Retinal pigment epithelial cell (primary cell): Measurements from ENCODE around the gene PRDM1.
A peak's percentile ranks its signal among the peaks of the same experiment; 100 is the strongest.

Experiments used
- DNase-seq: peaks from one replicate; pipeline ENCODE4 v3.0.0-alpha.2; 2010; ENCODE audit warnings: low read depth
- H3K4me3 ChIP-seq: 2 replicates; pipeline ENCODE4 v1.5.1; 2011; ENCODE audit warnings: mild to moderate bottlenecking, low read length, control low read depth, moderate library complexity
- CTCF ChIP-seq: conservative IDR thresholded peaks from 2 replicates; pipeline ENCODE4 v1.5.1; 2011; ENCODE audit warnings: low read depth, low read length, control low read depth, inconsistent platforms

Gene PRDM1

GRCh38 chr6:106056746-106057390 is 29.3 kb upstream of the PRDM1 start:
- no peak overlapping the region for H3K4me3 ChIP-seq
- TF ChIP-seq CTCF: no peak

GRCh38 chr6:106059331-106059730 is 26.8 kb upstream of the PRDM1 start:
- no peak for TF ChIP-seq CTCF
- no peak for DNase-seq
- no peak overlapping the region for H3K4me3 ChIP-seq

More at GRCh38 chr6:106056746-106057390, 29.3 kb upstream of the PRDM1 start:
- DNase-seq: no peak

GRCh38 chr6:106060167-106060566 is 26.0 kb upstream of the PRDM1 start:
- no peak for DNase-seq
- H3K4me3 ChIP-seq: no peak overlapping the region
- TF ChIP-seq CTCF: no peak

GRCh38 chr6:106063448-106063850 is 22.7 kb upstream of the PRDM1 start:
- no peak for DNase-seq
- H3K4me3 ChIP-seq: no peak overlapping the region
- no peak for TF ChIP-seq CTCF

GRCh38 chr6:106064142-106064541 is 22.0 kb upstream of the PRDM1 start:
- TF ChIP-seq CTCF: no peak
- no peak overlapping the region for H3K4me3 ChIP-seq
- no peak for DNase-seq

GRCh38 chr6:106064756-106065155 is 21.4 kb upstream of the PRDM1 start:
- no peak for DNase-seq
- TF ChIP-seq CTCF: no peak
- no peak overlapping the region for H3K4me3 ChIP-seq

GRCh38 chr6:106066989-106067388 is 19.1 kb upstream of the PRDM1 start:
- TF ChIP-seq CTCF: no peak
- peak; percentile 30 for DNase-seq
- H3K4me3 ChIP-seq: no peak overlapping the region
